Fibroblast of lung (primary cell): Measurements from ENCODE around the gene PRKCA.

Experiments
- CTCF ChIP-seq, 2 donors: IDR thresholded peaks in 1 of 2; conservative IDR thresholded peaks in 1 of 2; 1 replicate in 1 of 2; 2 replicates in 1 of 2; pipeline ENCODE4 v1.5.1; 2011 to 2012; ENCODE audit warnings: low read length in 2 of 2, control low read depth in 1 of 2, inconsistent platforms in 1 of 2, low read depth in 1 of 2, mild to moderate bottlenecking in 1 of 2
- EZH2 ChIP-seq: IDR thresholded peaks from 2 replicates; pipeline ENCODE4 v1.5.1; 2012; ENCODE audit warnings: low read length, control low read depth, mild to moderate bottlenecking; ENCODE audit errors: missing control alignments

- TF ChIP-seq EZH2 (no peak), CTCF (conservative IDR thresholded peaks at IDR 0.05 in 1 of 2, IDR thresholded peaks at IDR 0.05 in 1 of 2; ENCODE audit: low read depth in 1 of 2, low read length in 2 of 2) (no peak)
Measured at GRCh38 chr17:66690166-66690565, 387.8 kb downstream of the PRKCA start.
